Natural killer cell (primary cell): ENCODE results near the gene RAC2. TPM values are rescaled to one million over a fixed set of nuclear protein-coding genes. Genes with fewer than 3 reads are reported as not detected.

ENCODE experiments used
- ATAC-seq, 3 donors: fragments of 150-1000 bp in 2 of 3; fragments of 200-7000 bp in 1 of 3; cut with Tn5 transposase; 1 replicate in 1 of 3; 2 replicates in 2 of 3; pipeline ENCODE4 v1.10.0; 2021; ENCODE audit warnings: mild to moderate bottlenecking in 2 of 3, moderate library complexity in 2 of 3
- DNase-seq, 2 donors: peaks; one replicate each; pipeline versions ENCODE4 v3.0.0 to v3.0.0-alpha.2; 2013 to 2021; ENCODE audit warnings: mixed read lengths in 1 of 2
- H3K27ac ChIP-seq: one replicate; pipeline ENCODE4 v1.5.1; 2013; ENCODE audit warnings: mild to moderate bottlenecking, low read length
- H3K27me3 ChIP-seq: one replicate; pipeline ENCODE4 v1.6.1; 2013; ENCODE audit warnings: low read length; ENCODE audit not compliant: control insufficient read depth, insufficient read depth
- H3K36me3 ChIP-seq: one replicate; pipeline ENCODE4 v1.6.1; 2013; ENCODE audit warnings: low read length; ENCODE audit not compliant: control insufficient read depth, insufficient read depth
- H3K4me1 ChIP-seq: one replicate; pipeline ENCODE4 v1.6.1; 2013; ENCODE audit warnings: low read length; ENCODE audit not compliant: control insufficient read depth, insufficient read depth
- H3K4me3 ChIP-seq: one replicate; pipeline ENCODE4 v1.5.1; 2013; ENCODE audit warnings: low read length
- H3K9me3 ChIP-seq: one replicate; pipeline ENCODE4 v1.6.1; 2013; ENCODE audit warnings: low read length; ENCODE audit not compliant: control insufficient read depth, insufficient read depth
- H3K27ac Mint-ChIP-seq, 2 donors: one replicate each; pipeline ENCODE4 v1.8.0; 2022; ENCODE audit warnings: mild to moderate bottlenecking in 2 of 2, mixed read lengths in 2 of 2, moderate library complexity in 1 of 2
- H3K27me3 Mint-ChIP-seq, 2 donors: one replicate each; pipeline ENCODE4 v1.8.0; 2022; ENCODE audit warnings: low read depth in 2 of 2, mixed read lengths in 2 of 2
- H3K36me3 Mint-ChIP-seq: one replicate; pipeline ENCODE4 v1.8.0; 2022; ENCODE audit warnings: mixed read lengths
- H3K4me1 Mint-ChIP-seq, 2 donors: one replicate each; pipeline ENCODE4 v1.8.0; 2022; ENCODE audit warnings: mixed read lengths in 2 of 2
- H3K4me3 Mint-ChIP-seq: one replicate; pipeline ENCODE4 v1.8.0; 2022; ENCODE audit warnings: mild to moderate bottlenecking, moderate library complexity, mixed read lengths
- H3K9me3 Mint-ChIP-seq, 2 donors: one replicate each; pipeline ENCODE4 v1.8.0; 2022; ENCODE audit warnings: mixed read lengths in 2 of 2
- whole genome bisulfite sequencing: methylation state at CpG from one replicate; pipeline ENCODE4 v1.1.7; 2013; ENCODE audit warnings: missing lambda C conversion rate; ENCODE audit not compliant: insufficient coverage; 5-methylcytosine and 5-hydroxymethylcytosine counted together
- intact Hi-C: fragments of 100-400 bp; cut with micrococcal nuclease; formaldehyde crosslinking; loops from one replicate; pipeline ENCODE4 v1.14.2; 2022
- total RNA-seq, 4 donors: library from RNA; stranded (reverse); fragments of 120-200 nt in 1 of 4; gene quantifications; one replicate each; pipeline versions ENCODE4 v1.2.3 to v1.2.4, GENCODE V29; 2013 to 2022
- TF ChIP-seq, protein P1 (sequence below): fragments of 200-600 bp; IDR thresholded peaks from one replicate; pipeline ENCODE4 v1.8.0; 2022; ENCODE audit warnings: antibody characterized with exemption

RAC2 gene
- total RNA-seq, 3 donors from 2014 or later (not counting 1 experiment from before 2014, with no cell fraction given), result 647 to 744 (median 741) TPM

DNA sequence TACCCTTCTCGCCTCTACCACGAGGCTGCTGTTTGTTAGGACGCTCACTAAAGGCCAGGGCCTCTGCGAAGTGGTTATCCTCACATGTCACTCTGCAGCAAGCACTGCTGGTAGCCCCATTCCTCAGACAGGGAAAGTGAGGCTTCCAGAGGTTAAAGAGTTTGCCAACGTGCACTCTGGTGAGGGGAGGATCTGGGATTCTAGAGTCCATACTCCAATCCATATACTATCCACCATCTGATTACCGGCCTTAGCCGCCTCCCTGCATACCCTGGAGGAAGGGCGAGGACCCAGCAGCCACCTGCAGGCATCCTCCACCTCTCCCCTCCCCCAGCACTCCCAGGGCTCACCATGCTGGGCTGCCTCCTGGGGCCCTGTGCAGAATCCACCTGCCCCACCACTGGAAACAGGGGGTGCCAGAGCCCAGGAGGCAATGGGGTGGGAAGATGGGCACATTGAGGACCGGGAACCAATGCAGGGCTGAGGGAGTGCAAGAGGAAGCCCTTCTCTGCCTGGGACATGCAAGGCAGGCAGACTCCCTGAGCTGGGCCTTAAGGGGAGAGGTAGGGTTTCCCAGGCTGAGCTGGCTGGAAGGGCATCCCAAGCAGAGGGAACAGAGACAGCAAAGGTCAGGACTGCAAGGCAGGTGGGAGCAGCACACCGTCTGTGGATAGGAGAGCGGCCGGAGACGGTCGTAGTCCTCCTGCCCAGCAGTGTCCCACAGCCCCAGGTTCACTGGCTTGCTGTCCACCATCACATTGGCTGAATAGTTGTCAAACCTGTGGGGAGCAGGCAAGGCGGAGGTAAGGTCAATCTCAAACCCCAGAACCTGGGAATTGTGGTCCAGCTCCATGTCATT is 11.7 kb downstream of the RAC2 start:
- intact Hi-C loops, result no loop called here
- no peaks in the 10 kb centered on the region for H3K27me3 ChIP-seq
- peaks cover 98% of the 10 kb centered on the region for H3K4me1 ChIP-seq
- Mint-ChIP-seq H3K27ac (peak overlapping the region; percentile 93 to 98), H3K36me3 (no peaks in the 10 kb centered on the region), H3K4me3 (peak overlapping the region; percentile 4), H3K9me3 (no peaks in the 10 kb centered on the region), H3K4me1 (peaks cover 86 to 95% of the 10 kb centered on the region in 2 donors), H3K27me3 (no peaks in the 10 kb centered on the region)
- ATAC-seq, result no peak
- TF ChIP-seq, protein P1, sequence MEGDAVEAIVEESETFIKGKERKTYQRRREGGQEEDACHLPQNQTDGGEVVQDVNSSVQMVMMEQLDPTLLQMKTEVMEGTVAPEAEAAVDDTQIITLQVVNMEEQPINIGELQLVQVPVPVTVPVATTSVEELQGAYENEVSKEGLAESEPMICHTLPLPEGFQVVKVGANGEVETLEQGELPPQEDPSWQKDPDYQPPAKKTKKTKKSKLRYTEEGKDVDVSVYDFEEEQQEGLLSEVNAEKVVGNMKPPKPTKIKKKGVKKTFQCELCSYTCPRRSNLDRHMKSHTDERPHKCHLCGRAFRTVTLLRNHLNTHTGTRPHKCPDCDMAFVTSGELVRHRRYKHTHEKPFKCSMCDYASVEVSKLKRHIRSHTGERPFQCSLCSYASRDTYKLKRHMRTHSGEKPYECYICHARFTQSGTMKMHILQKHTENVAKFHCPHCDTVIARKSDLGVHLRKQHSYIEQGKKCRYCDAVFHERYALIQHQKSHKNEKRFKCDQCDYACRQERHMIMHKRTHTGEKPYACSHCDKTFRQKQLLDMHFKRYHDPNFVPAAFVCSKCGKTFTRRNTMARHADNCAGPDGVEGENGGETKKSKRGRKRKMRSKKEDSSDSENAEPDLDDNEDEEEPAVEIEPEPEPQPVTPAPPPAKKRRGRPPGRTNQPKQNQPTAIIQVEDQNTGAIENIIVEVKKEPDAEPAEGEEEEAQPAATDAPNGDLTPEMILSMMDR, result no peak
- no peak overlapping the region for H3K4me3 ChIP-seq
- DNase-seq, result peak; percentile 13 to 30
- 71% methylated on average over 14 of the region's 15 CpGs for WGBS
- peaks cover 87% of the 10 kb centered on the region for H3K36me3 ChIP-seq
- H3K27ac ChIP-seq, result peak overlapping the region; percentile 97
- no peaks in the 10 kb centered on the region for H3K9me3 ChIP-seq

GRCh38 chr22:37231406-37232139 is 12.5 kb downstream of the RAC2 start:
- peak; percentile 21 to 78 for DNase-seq

DNA sequence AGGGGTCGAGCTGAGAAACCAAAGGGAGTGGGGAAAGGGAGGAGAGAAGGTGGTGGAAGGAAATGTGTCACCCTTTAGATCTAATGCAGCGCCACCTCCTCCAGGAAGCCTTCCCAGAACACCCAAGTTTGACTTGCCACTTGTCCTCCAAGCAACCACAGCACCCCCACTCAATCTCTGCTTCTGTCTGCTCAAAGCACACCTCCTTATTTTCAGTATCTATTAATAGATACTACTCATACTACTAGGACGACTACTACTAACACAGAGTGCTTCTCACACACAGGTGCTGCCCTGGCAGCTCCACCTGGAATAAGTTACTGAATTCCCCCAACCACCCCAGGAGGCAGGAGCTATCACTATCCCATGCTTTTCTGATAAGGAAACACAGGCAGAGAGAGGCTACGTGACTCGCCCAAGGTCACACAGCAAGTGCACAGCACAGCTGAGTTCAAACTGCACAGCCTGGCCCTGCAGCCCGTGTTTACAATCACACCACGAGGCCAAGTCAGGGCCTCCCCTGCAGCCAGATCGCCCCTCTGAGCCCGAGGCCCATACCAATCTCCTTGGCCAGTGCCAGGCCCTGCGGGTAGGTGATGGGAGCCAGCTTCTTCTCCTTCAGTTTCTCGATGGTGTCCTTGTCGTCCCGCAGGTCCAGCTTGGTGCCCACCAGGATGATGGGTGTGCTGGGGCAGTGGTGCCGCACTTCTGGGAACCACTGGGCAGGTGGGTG is 13.2 kb downstream of the RAC2 start:
- 55% methylated on average over 13 of the region's 14 CpGs for WGBS
- ATAC-seq, result peak in 2 of 3 donors; percentile 4 to 14
- Mint-ChIP-seq H3K4me1 (peaks cover 82 to 90% of the 10 kb centered on the region in 2 donors), H3K36me3 (peaks cover under 1% of the 10 kb centered on the region), H3K9me3 (no peaks in the 10 kb centered on the region), H3K4me3 (peak overlapping the region; percentile 78), H3K27ac (peak overlapping the region; percentile 93 to 98), H3K27me3 (no peaks in the 10 kb centered on the region)
- DNase-seq, result peak; percentile 37 to 77
- intact Hi-C loops, result loop anchor here (1.0 kb wide), 2 partner anchors 13 to 69 kb away; partner anchors contain the start of gene RAC2
- H3K4me1 ChIP-seq, result peaks cover 94% of the 10 kb centered on the region
- peaks cover 84% of the 10 kb centered on the region for H3K36me3 ChIP-seq
- H3K9me3 ChIP-seq, result no peaks in the 10 kb centered on the region
- H3K4me3 ChIP-seq, result no peak overlapping the region
- H3K27ac ChIP-seq, result peak overlapping the region; percentile 97
- TF ChIP-seq, protein P1, result no peak
- no peaks in the 10 kb centered on the region for H3K27me3 ChIP-seq

More at GRCh38 chr22:37231406-37232139, 12.5 kb downstream of the RAC2 start:
- H3K36me3 ChIP-seq, result peaks cover 84% of the 10 kb centered on the region
- H3K4me3 ChIP-seq, result no peak overlapping the region
- TF ChIP-seq, protein P1, result no peak
- Mint-ChIP-seq H3K4me3 (peak overlapping the region; percentile 75), H3K27ac (peak overlapping the region; percentile 93 to 98), H3K4me1 (peaks cover 82 to 90% of the 10 kb centered on the region in 2 donors), H3K36me3 (no peaks in the 10 kb centered on the region), H3K27me3 (no peaks in the 10 kb centered on the region), H3K9me3 (no peaks in the 10 kb centered on the region)
- intact Hi-C loops, result no loop called here
- H3K27ac ChIP-seq, result peak overlapping the region; percentile 97
- WGBS, result 45% methylated on average over 21 of the region's 21 CpGs
- H3K9me3 ChIP-seq, result no peaks in the 10 kb centered on the region
- H3K27me3 ChIP-seq, result no peaks in the 10 kb centered on the region
- H3K4me1 ChIP-seq, result peaks cover 94% of the 10 kb centered on the region
- ATAC-seq, result no peak
